Left forelimb (tissue), 1 donor: Measurements from ENCODE around the gene DPF1.
A peak's percentile ranks its signal among the peaks of the same experiment; 100 is the strongest.
"Not testable (repeated sequence)": the region's sequence is repeated elsewhere in the genome, so short reads cannot be mapped to it uniquely, and the experiment has no call there.

ENCODE experiments used
- DNase-seq: peaks from one replicate; pipeline ENCODE4 v3.0.0-alpha.2; 2018; ENCODE audit warnings: low spot score

The DPF1 gene

DNA sequence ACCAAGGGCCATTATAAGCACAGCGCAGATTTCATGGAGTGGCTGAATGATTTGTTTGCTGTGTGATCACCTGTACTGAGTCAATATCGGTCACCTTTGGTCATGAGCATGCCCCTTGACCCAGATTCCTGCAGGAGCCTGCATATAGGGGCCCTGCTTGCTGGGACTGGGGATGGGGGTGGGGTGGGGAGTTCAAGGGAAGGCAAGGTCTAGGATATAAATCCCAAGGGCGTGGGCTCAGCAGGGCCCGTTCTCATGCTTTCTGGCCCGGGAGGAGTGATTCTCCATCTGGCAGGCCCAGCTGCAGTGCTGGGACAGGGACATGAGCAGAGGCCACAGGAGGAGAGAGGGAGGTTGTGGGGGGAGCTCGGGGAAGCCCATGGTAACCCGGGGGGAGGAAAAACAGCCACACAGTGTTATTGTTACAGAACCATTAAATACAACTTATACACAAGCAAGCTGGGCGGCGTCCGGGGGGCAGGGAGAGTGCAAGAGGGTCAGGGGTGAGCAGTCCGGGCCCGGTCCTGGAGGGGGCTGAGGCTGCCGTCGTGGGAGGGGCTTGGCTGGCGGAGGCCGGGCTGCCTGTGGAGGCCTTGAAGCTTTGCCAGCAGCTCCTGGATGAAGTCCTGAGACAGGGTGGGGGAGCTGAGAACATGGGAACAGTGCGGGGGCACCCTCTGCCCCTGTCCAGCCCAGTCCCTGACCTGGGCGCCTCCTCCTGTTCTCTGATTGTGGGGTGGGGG lies 27.0 kb upstream of the DPF1 start:
- peak; percentile 83 for DNase-seq

DNA sequence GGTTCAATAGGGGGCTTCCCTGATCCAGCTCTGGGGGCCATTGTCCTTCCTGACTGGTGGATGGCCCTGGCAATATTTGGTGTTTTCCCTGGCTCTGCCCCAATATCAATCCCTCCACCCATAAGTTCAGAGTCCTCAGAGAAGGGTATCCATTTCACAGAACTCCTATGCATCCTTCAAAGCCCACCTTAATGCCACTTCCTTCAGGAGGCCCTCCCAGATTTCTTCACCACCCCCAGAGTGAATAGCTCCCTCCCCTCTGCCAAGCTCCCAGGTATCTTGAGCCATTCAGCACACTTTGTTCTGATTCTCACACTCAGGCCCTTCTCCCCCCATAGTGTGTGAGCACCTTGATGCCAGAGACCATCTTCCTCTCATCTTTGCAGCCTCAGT lies 26.4 kb upstream of the DPF1 start:
- no peak for DNase-seq

DNA sequence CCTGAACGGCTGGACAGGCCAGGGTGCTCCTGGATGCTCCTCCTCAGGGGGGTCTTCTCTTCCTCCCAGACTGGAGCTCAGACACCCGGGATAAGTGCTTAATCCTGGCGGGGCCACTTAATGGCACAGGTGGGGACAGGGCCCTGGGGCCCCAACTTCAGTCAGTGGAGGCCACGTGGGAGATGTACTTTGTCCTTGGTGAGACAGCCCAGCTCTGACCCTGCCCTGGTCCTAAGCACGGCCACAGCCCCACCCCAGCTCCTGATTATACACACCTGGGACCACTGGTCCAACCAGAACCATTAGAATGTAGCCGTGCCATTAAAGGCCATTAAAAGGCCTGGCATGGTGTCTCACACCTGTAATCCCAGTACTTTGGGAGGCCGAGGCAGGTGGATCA lies 24.4 kb upstream of the DPF1 start:
- no peak for DNase-seq

DNA sequence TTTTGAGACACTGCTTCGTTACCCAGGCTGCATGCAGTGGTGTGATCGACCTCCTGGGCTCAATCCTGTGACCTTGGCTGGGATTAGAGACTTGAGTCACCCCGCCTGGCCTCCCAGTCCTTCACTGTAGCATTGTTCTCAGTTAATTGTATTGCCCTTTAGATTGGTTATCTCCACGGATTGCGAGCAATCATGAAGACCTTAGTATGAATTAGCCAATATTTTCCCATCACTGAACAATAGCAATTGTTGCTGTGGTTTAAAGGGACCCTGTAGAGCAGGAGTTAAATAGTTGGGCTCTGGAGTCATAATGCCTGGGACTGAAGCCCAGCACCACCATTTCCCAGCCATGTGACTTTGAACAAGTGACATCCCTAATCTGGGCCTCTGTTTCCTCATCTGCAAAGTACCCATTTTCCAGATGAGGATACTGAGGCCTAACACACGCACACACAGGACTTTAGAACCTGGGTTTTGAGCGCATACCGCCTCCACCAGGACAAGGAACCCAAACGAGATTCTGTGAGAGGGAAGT lies 23.8 kb upstream of the DPF1 start:
- DNase-seq: no peak

DNA sequence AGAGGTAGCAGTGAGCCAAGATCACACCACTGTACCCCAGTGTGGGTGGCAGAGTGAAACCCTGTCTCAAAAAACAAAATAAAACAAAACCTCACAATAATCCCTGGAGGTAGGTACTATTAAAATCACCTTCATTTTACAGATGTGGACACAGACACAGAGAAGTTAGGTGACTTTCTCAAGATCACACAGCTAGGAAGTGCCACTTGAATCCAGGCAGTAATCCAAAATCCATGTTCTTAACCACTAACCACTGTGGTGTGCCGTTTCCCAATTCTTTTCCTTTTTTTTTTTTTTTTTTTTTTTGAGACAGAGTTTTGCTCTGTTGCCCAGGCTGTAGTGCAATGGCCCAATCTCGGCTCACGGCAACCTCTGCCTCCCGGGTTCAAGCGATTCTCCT lies 23.1 kb upstream of the DPF1 start:
- DNase-seq: no peak

DNA sequence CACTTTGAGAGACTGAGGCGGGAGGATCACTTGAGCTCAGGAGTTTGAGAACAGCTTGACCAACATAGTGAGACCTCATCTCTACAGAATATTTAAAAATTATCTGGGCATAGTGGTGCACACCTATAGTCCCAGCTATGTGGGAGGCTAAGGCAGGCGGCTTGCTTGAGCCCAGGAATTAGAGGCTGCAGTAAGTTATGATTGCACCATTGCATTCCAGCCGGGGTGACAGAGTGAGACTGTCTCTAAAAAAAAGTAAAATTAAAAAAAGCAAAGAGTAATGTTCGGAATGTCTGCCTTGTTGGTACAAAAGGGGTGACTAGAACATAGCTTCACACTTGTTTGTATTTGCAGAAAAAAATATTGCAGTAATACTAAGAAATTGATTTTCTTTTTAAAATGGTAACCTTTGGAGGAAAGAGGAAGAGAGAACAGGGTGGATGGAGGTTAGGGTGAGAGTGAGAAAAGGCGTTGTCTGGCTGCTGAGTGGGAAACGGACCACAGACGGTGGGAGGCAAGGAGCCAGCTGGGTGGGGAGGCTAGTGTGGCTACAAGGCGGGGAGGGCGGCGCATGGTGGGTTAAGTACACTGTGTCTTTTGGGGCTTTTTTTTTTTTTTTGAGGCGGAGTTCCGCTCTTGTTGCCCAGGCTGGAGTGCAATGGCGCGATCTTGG lies 21.9 kb upstream of the DPF1 start:
- DNase-seq: no peak

DNA sequence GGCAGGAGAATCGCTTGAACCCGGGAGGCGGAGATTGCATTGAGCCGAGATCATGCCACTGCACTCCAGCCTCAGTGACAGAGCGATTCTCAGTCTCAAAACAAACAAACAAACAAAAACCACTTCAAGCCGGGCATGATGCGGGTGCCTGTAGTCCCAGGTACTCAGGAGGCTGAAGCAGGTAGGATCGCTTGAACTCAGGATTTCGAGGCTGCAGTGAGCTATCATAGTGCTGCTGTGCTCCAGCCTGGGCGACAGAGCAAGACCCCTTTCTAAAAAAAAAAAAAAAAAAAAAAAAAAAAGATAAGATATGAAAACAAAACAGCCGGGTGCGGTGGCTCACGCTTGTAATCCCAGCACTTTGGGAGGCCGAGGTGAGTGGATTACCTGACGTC lies 19.3 kb upstream of the DPF1 start:
- no peak for DNase-seq

DNA sequence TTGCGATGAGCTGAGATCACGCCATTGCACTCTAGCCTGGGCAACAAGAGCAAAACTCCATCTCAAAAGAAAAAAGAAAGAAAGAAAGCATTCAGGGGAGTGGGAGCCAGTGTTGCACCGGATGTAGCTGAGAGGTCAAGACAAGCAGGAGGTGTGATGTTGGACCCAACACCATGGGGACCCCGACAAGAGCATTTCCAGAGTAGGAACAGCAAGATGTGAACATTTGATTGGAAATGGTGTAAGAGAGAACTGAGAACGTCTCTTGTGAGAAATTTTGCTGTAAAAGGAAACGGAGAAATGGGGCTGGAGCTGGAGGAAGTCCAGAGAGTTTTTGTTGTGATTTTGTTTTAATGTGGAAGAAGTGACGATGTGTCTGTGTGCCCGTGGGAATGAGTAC lies 15.8 kb upstream of the DPF1 start:
- no peak for DNase-seq

DNA sequence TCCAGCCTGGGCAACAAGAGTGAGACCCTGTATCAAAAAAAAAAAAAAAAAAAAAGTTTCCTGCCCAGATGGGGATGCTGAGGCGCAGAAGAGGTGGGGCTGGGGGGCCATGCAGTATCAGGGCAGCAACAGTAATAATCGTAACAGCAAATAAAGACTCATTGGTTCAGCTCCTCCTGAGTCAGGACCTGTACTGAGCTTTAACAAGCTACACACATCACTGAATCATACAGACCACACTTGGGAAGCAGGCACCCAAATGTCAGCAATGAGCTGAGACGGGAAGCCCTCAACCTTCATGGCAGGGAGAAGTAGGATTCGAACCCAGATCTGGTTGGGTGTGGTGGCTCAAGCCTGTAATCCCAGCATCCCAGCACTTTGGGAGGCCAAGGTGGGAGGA lies 10.6 kb upstream of the DPF1 start:
- DNase-seq: no peak

DNA sequence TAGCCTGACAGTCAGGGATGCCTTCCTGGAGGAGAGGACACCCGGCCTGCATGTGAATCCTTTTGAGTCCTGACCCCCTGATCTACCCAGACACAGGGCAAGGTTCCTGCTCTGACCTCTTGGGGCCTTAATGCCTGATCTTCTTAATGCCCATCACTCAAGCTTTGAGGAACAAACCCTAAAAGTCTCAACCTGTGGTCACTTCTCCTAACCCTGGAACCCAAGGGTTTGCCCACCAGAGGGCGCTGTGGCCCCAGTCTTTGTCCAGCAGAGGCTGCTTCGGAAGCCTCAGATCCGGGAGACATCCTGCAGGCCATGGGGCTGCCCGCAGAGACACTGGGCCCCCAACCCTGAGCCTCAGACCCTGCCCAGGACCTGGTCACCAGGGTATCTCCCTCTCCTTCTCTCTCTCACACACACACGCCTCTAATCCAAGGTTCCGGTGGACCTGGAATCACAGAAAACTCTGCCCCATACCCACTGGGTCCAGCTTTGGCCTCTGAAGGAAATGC lies 9.8 kb upstream of the DPF1 start:
- DNase-seq: no peak

DNA sequence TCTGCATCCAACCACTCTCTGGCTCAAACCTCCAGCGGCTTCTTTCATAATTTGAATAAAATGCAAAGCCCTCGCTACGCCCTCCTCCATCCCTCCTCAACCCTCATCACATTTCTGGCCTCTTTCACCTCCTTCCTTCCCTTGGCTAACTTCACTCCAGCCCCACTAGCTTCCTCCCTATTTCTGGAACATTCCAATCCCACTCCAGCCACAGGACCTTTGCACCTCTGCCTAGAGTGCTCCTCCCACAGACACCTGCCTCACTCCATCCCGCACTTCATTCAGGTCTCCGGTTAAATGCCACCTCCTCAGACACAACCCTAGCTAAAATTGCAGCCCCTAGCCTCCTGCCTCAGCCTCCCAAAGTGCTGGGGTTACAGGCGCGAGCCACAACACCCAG lies 7.9 kb upstream of the DPF1 start:
- DNase-seq: no peak

DNA sequence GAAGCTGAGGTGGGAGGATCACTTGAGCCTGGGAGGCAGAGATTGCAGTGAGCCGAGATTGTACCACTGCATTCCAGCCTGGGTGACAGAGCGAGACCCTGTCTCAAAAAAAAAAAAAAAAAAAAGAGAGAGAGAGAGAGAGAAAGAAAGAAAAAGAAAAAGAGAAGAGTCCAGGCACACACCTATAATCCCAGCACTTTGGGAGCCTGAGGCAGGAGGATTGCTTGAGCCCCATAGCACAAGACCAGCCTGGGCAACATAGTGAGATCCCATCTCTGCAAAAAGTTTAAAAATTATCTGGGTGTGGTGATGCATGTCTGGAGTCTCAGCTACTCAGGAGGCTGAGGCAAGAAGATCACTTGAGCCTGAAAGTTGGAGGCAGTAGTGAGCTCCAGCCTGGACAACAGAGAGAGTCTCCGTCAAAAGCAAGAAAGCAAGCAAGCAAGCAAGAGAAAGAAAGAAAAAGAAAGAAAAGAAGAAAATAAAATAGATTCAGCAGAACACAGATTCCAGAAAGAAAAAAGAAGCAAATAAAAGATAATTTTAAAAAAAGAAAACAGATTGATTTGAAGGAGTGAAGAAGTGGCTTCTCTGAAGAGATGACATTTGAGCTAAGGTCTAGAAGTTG lies 6.6 kb upstream of the DPF1 start:
- DNase-seq: not testable (repeated sequence)

DNA sequence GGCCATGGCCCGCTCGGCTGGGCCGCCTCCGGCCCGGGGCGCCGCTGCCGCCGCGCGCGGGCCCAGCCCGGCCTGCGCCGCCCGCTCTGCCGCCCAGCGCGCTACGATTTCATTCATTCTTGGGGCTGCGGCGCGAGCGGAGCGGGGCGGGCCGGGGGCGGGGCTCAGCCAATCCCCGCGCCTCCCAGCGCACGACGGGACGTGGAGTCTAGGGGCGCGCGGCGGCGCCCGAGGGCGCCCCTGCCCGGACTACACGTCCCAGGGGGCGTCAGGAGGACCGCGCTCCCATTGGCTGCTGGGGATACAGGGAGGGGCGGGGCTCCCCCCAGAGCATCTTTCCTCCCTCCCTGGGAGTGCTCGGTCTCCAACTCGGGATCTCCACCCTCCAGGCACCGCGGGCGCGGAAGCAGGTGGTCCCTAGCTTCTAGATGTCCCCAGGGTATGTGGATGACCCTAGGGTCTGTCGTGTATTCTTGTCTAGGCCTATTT lies 5.6 kb upstream of the DPF1 start:
- DNase-seq: no peak

DNA sequence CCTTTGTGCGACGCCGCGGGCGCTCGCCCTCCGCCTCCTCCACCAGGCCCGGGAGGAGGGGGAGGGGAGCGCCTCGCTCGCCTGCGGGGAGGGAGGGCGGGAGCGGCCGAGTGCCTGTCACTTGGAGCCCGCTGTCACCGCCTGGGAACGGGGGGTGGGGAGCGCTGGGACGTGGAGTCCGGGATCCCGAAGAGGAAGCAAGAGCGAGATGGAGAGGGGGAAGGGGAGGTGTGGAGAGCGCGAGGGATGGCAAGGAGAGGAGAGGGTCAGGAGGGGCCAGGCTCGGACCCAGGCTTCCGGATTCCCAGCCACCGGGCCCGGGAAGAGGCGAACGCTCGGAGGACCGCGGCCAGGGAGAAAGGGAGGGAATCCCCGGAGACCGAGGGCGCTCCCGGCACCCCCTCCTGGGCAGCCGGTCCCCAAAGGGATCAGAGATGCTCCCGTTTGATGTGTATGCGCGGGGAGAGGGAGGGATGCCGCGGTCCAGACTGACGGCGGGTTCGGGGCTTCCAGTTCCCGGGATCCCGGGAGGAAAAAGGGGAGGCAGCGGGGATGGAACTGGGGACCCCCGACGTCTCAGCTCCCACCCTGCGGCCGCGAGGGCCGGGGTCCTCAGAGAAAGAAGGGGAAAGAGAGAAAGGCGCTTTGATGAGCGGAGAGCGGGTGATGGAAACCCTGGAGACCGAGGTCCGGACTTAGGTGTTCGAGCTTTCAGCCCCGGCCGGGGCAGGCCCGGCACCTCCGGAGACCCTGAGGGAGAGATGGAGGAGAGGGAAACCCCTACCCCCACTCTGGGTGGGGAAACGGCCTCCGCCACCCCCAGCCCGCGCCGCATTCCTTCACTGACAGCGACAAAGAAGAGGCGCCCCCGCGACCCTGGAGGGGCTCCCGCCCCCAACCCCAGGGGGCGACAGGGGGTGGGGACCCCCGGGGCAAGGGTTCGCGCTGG lies 4.7 kb upstream of the DPF1 start:
- no peak for DNase-seq

DNA sequence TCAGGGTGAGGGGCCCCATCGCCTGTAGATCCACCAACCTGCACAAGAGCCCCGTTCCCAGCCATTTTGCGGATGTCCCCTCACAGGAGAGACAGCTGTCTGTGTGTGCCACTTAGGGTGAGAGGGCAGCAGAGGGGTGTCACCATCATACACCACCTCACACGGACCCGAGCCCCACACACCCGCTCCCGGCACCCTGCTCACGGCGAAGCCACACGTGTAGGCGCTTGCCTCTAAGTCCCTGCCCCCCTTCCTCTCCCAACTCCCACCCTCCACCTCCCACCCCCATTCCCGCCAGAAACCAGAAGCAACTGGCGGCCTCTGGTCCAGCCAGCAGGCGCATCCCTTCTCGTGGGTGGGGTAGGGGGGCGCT lies 4.0 kb upstream of the DPF1 start:
- DNase-seq: no peak

DNA sequence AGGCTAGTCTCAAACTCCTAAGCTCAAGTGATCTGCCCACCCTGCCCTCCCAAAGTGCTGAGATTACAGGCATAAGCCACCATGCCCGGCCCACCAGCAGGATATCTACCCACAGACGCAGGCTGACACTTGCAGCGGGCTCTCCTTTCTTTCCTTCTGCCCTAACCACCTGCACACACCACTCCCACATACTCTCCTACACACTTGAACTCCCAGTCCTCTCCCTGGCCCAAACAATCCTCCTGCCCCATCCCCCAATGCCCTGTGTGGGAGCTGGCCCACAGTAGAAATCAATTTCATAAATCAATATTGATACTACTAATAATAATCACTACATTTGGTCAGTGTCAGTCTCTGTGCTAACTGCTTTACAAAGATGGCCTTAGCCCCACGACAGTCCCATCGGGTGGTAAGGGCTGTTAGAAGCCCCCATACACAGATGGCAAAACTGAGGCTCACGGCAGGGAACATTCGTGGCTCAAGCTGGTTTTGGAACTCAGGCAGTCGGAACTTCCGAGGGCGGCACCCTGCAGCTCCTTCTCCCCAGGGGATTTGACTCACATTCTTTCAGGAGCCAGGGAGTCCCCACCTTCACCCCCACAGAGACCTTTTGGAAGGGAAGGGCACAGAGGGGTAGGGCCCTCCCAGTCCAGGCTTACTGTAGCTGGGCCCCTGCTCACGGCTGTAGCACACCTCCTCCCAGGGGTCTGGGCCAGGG lies 3.4 kb upstream of the DPF1 start:
- no peak for DNase-seq

DNA sequence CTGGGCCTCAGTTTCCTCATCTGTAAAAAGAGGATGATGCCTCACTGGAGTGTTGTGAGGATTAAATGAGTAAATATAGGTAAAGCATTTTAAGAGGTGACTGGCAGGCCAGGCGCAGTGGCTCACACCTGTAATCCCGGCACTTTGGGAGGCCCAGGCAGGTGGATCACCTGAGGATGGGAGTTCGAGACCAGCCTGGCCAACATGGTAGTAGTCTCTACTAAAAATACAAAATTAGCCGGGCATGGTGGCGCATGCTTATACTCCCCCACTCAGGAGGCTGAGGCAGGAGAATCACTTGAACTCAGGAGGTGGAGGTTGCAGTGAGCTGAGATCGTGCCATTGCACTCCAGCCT lies 819 bp upstream of the DPF1 start:
- DNase-seq: not testable (repeated sequence)

DNA sequence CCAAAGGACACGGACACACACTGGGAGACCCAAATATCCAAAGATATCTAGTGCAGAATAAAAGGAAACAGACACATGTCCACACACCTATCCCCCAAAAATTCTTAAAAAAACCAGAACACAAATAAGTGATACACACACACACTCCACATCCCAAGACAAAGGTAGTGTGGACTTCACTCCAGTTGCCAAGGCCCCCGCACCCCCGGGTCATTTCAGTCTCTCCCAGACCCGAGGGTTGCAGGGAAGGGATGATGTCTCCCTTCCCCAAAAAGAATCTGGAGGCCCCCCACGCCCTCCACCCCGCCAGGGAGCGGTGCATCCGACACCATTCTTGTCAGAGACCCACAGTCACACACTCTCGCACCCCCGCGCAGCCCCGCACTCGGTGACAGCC lies 407 bp downstream of the DPF1 start:
- no peak for DNase-seq

DNA sequence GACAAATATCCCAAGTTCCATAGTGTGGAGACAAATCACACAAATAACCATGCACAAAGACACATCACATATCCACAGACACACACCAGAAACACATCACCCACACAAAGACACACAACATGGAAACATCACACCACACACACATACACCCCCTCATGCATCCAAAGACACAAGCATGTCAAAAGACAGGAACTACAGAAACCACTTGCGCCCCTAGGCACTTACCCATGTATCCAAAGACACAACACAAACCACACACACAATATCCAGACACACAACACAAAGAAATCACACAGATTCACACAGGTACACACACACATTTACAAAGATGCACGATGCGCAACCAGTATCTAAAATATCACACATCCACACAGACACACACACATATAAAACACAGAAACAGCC lies 901 bp downstream of the DPF1 start:
- no peak for DNase-seq

DNA sequence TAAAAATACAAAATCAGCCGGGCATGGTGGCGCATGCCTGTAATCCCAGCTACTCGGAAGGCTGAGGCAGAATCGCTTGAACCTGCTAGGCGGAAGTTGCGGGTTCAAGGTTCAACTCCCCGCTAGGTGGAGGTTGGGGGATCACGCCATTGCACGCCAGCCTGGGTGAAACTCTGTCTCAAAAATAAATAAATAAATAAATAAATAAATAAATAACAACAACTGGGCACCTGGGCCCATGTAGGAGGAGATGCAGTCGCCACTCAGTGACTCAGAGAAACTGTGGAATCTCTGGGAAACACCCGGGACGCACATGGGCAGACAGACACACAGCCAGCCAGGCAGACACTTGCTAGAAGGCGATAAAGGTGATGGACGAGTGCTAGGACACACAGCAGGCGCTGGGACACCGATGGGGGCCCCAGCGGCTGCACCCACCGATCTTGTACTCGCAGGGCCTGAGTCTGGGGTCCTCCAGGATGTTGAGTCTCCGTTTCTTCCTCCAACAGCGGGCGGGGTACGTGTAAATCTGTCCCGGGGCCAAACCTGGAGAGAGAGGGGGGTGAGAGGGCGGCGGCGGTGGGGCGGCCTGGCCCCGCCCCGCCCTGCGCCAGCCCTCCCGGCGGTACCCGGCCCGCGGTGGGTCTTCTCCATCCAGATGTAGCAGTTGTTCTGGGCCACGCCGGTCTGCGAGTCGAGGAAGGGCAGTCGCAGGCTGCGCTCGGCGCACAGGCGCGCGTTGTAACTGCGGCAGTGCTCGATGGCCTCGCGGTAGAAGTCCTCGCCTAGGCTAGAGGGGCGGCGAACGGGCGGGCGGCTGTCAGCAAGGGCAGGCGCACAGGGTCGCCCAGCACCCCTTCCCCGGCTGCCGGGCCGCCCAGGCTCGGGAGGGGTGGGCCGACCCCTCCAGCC lies 1.8 kb downstream of the DPF1 start:
- DNase-seq: no peak
